Neutrophil (primary cell): ENCODE data around the gene CHST11.

Experiments used
- H3K27ac ChIP-seq: fragments of 200-600 bp; sonication (generic); 2 replicates; pipeline ENCODE4 v1.5.1; 2016; ENCODE audit warnings: mild to moderate bottlenecking, moderate library complexity
- H3K27me3 ChIP-seq: fragments of 200-600 bp; sonication (generic); 2 replicates; pipeline ENCODE4 v1.6.0; 2016; ENCODE audit warnings: mild to moderate bottlenecking
- H3K36me3 ChIP-seq: fragments of 200-600 bp; sonication (generic); 2 replicates; pipeline ENCODE4 v1.5.1; 2017
- H3K4me1 ChIP-seq, 2 experiments: fragments of 200-600 bp in 1 of 2; sonication (generic) in 1 of 2; 1 replicate in 1 of 2; 2 replicates in 1 of 2; pipeline versions ENCODE4 v1.5.1 to v1.6.1; 2013 to 2016; ENCODE audit warnings: low read depth in 1 of 2, low read length in 1 of 2, mild to moderate bottlenecking in 1 of 2, moderate library complexity in 1 of 2; ENCODE audit not compliant: control insufficient read depth in 1 of 2, insufficient read depth in 1 of 2
- H3K4me3 ChIP-seq, 2 experiments: fragments of 200-600 bp in 1 of 2; sonication (generic) in 1 of 2; 1 replicate in 1 of 2; 2 replicates in 1 of 2; pipeline ENCODE4 v1.5.1; 2013 to 2016; ENCODE audit warnings: low read depth in 1 of 2, low read length in 1 of 2, mild to moderate bottlenecking in 1 of 2, moderate library complexity in 1 of 2
- H3K9me3 ChIP-seq: fragments of 200-600 bp; sonication (generic); 2 replicates; pipeline ENCODE4 v1.5.1; 2016
- TF ChIP-seq, protein P1 (sequence below): fragments of 200-600 bp; sonication (generic); IDR thresholded peaks from 2 replicates; pipeline ENCODE4 v1.5.1; 2016; ENCODE audit warnings: antibody characterized with exemption

CHST11 gene

DNA sequence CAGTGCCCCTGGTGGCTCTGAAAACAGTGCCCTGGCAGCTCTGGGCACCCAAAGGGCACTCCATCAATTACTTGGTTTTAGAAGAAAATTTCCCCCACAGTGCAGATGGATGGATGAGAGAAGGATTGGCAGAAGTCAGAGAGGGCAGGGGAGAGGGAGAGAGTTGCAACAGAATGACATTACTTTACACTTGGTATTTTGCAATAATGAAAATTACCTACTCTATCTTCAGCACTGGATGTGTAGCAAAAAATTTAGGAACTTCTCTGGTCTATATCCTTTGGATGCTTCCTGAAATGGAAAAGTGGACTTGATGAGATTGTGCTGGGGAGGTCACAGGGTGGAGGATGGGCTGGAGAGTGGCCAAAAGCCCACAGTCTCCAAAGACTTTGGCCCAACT, 193.2 kb downstream of the CHST11 start:
- Histone ChIP-seq H3K27ac (peak overlapping the region; percentile 100), H3K36me3 (peaks cover 6% of the 10 kb centered on the region), H3K9me3 (no peaks in the 10 kb centered on the region), H3K4me3 (peak overlapping the region; percentile 23 to 35), H3K27me3 (no peaks in the 10 kb centered on the region), H3K4me1 (peaks cover 83 to 98% of the 10 kb centered on the region in 2 experiments)
- TF ChIP-seq, protein P1, sequence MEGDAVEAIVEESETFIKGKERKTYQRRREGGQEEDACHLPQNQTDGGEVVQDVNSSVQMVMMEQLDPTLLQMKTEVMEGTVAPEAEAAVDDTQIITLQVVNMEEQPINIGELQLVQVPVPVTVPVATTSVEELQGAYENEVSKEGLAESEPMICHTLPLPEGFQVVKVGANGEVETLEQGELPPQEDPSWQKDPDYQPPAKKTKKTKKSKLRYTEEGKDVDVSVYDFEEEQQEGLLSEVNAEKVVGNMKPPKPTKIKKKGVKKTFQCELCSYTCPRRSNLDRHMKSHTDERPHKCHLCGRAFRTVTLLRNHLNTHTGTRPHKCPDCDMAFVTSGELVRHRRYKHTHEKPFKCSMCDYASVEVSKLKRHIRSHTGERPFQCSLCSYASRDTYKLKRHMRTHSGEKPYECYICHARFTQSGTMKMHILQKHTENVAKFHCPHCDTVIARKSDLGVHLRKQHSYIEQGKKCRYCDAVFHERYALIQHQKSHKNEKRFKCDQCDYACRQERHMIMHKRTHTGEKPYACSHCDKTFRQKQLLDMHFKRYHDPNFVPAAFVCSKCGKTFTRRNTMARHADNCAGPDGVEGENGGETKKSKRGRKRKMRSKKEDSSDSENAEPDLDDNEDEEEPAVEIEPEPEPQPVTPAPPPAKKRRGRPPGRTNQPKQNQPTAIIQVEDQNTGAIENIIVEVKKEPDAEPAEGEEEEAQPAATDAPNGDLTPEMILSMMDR = no peak

DNA sequence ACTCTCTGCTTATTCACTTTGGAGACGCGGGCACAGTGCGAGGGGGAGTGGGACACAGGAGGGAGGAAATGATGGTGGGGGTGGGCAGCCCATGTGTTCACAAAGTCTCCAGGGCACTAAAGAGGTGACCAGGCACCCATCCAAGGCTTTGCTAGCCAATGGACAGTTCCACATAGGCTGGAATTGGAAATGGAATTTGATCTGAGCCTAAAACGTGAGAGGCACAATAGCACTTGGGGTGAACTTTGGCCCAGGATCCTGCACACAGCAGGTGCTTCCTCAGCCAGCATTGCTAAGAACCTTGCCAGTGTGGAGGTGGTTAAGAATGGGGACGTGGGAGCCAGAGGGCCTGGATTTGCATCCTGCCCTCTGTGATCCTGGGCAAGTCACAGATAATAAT, 193.8 kb downstream of the CHST11 start:
- Histone ChIP-seq H3K4me1 (peaks cover 77 to 96% of the 10 kb centered on the region in 2 experiments), H3K27me3 (no peaks in the 10 kb centered on the region), H3K4me3 (peak overlapping the region in 1 of 2 experiments; percentile 35), H3K27ac (peak overlapping the region; percentile 100), H3K9me3 (no peaks in the 10 kb centered on the region), H3K36me3 (peaks cover 6% of the 10 kb centered on the region)
- TF ChIP-seq, protein P1 = no peak

DNA sequence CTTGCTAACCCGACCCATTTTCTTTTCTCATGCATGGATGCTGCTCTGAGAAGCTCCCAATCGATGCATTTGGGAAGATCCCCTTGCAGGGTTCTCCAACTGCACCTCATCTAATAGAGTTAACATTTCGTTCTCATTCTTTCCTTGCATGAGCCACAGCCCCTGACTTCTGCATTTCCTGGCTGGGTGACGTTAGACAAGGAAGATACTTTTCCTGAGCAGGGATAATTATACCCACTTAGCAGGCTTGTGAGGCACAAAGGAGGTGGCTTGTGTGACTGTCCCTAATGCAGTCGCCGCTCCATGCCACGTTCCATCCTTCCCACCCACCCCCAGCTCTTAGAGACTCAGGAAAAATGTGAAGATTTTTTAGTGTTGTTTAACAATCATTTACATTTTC, 195.1 kb downstream of the CHST11 start:
- Histone ChIP-seq H3K27me3 (no peaks in the 10 kb centered on the region), H3K9me3 (no peaks in the 10 kb centered on the region), H3K4me1 (peaks cover 75 to 94% of the 10 kb centered on the region in 2 experiments), H3K27ac (peak overlapping the region; percentile 100), H3K4me3 (peak overlapping the region in 1 of 2 experiments; percentile 13), H3K36me3 (peaks cover 4% of the 10 kb centered on the region)
- TF ChIP-seq, protein P1 = no peak

DNA sequence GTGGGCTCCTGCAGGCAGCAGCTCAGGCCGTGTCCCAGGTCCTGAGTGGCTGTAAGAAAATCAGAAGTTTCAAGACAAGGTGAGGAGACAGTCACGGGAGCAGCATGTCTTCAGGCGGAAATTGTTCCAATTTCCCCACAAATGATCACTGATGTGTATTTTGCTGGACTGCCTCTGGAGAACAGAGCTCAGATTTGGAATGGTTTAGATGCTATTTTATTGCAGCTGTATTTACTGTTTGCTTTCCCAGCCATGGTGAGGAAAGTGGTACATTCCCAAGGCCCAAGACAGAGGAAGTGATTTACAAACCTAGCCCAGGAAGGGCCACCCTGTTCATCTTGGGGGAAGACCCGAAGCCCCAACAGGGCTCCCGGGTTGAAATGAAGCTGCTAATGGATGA, 195.6 kb downstream of the CHST11 start:
- no peaks in the 10 kb centered on the region for H3K36me3 ChIP-seq
- TF ChIP-seq, protein P1 = no peak
- H3K27me3 ChIP-seq = no peaks in the 10 kb centered on the region
- H3K9me3 ChIP-seq = no peaks in the 10 kb centered on the region
- H3K4me3 ChIP-seq = peak overlapping the region in 1 of 2 experiments; percentile 13
- peak overlapping the region; percentile 100 for H3K27ac ChIP-seq
- peaks cover 81 to 96% of the 10 kb centered on the region in 2 experiments for H3K4me1 ChIP-seq

DNA sequence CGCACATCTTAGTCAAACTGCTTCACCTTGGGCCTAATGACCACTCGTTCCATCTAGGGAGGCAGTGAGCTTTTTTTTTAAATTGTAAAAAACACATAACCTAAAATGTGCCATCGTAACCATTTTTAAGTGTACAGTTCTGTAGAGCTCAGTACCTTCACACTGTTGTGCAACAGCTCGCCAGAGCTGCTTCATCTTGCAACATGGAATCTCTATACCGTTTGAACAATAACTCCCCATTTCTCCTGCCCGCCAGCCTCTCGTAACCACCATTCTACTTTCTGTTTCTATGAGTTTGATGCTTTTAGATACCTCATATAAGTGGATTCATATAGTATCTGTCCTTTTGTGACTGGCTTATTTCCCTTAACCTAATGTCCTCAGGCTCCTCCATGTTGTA, 196.2 kb downstream of the CHST11 start:
- no peaks in the 10 kb centered on the region for H3K9me3 ChIP-seq
- H3K27me3 ChIP-seq = no peaks in the 10 kb centered on the region
- H3K4me1 ChIP-seq = peaks cover 81 to 91% of the 10 kb centered on the region in 2 experiments
- TF ChIP-seq, protein P1 = no peak
- H3K27ac ChIP-seq = peak overlapping the region; percentile 100
- peak overlapping the region in 1 of 2 experiments; percentile 16 for H3K4me3 ChIP-seq
- no peaks in the 10 kb centered on the region for H3K36me3 ChIP-seq
